Lower leg skin (tissue), 4 donors: ENCODE data around the gene NCOA1. TPM values are rescaled to one million over a fixed set of nuclear protein-coding genes. Genes with fewer than 3 reads are reported as not detected.

Experiments
- DNase-seq, 2 donors: peaks; one replicate each; pipeline ENCODE4 v3.0.0-alpha.2; 2019; ENCODE audit warnings: low spot score in 2 of 2
- H3K4me3 ChIP-seq: fragments of 200-600 bp; sonication (generic); 2 replicates; pipeline ENCODE4 v1.5.1; 2017; ENCODE audit warnings: mild to moderate bottlenecking, low read depth; ENCODE audit not compliant: poor library complexity, severe bottlenecking
- POLR2A ChIP-seq, 2 donors: fragments of 450-650 bp; IDR thresholded peaks; one replicate each; pipeline ENCODE4 v1.6.1; 2016 to 2017; ENCODE audit warnings: antibody characterized with exemption in 2 of 2, mild to moderate bottlenecking in 1 of 2, moderate library complexity in 1 of 2
- WGBS, 2 donors: methylation state at CpG; one replicate each; pipeline ENCODE4 v1.1.5; 2018; 5-methylcytosine and 5-hydroxymethylcytosine counted together
- intact Hi-C: fragments of 100-400 bp; cut with DNase I; formaldehyde crosslinking; loops from one replicate; pipeline ENCODE4 v1.15.0; 2023; ENCODE audit warnings: low total_unique reads
- total RNA-seq, 4 donors: library from RNA; depleted of rRNA; stranded (reverse); fragments of >200 nt; gene quantifications; one replicate each; pipeline ENCODE4 v1.1.0, GENCODE V29; 2016
- TF ChIP-seq, protein P1 (sequence below), 3 donors: fragments of 450-650 bp; IDR thresholded peaks; one replicate each; pipeline ENCODE4 v1.5.1; 2016; ENCODE audit warnings: antibody characterized with exemption in 3 of 3, mild to moderate bottlenecking in 3 of 3, moderate library complexity in 2 of 3

The NCOA1 gene
- total RNA-seq: 10 to 100 TPM; 37.9 to 50.1 (median 45.0) TPM

DNA sequence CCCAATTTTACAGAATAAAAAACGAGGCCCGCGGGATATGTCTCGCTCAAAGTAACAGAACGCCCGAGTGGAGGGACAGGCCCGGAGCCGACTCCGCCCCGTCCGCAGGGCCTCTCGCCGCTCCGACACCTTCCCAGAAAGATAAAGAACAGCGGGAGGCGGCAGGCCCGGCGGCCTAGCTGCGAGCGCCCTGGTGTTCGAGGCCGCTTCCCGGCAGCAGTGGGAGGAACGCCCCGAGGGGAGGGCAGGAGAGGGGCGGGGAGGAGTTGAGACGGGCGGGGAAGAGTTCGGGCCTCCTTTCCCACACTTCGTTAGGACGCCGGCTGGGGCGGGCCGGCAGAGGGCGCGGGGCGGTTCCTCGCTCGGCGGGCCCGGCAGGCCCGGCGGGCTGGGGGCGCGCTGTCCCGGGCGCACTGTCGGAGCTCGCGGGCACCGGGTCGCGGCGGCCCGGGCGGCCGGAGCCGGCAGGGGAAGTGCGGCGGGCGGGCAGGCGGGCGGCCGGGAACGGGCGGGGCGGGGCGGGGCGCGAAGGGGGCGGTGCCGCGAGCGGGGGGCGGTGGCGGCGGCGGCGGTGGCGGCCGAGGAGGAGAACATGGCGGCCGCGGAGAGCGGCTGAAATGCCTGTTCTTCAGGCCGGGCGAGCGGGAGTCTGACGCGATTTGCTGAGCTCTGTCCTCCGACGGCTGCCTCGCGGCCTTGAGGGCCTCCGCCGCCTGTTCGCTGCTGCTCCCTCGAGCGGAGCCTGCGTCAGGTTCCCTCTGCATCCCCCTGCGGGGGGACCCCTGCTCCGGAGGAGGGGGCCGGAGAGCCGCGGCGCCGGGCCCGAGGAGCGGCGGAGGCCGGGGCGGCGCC lies at the start of gene NCOA1:
Gene NCOA1, plus strand, starts transcription at position 565 of the 852 bp plus-strand sequence. CDS start 167,424 bp downstream, outside the sequence.
- peak; percentile 86 to 97 for DNase-seq
- TF ChIP-seq POLR2A (IDR thresholded peaks at IDR 0.05): no peak
- intact Hi-C loops: no loop called here
- H3K4me3 ChIP-seq: peak within 1 kb of the TSS; percentile 94
- WGBS, 2 donors: 1% methylated on average over 13 to 37 of the region's 113 CpGs

DNA sequence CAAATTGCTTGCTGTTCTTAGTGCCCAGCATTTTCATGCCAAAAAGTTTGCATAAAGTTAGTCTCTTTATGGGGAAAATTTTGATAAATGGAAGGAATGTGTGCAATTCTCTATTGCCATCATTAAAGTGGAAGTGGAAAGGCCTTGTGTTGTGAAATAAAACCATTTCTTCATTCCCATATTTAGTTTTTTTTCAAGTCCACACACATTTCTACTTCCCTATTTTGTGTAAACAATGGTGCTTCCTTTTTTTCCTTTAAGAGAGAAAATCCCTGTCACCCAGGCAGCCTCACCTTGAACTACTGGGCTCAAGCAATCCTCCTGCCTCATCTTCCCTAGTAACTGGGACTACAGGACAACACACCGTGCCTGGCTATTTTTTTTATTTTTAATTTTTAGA lies 42.3 kb upstream of the NCOA1 start:
- WGBS, 2 donors: 77 to 87% methylated on average over 1 of the region's 1 CpG
- no peak for DNase-seq
- H3K4me3 ChIP-seq: no peak overlapping the region
- intact Hi-C loops: no loop called here
- TF ChIP-seq, protein P1, sequence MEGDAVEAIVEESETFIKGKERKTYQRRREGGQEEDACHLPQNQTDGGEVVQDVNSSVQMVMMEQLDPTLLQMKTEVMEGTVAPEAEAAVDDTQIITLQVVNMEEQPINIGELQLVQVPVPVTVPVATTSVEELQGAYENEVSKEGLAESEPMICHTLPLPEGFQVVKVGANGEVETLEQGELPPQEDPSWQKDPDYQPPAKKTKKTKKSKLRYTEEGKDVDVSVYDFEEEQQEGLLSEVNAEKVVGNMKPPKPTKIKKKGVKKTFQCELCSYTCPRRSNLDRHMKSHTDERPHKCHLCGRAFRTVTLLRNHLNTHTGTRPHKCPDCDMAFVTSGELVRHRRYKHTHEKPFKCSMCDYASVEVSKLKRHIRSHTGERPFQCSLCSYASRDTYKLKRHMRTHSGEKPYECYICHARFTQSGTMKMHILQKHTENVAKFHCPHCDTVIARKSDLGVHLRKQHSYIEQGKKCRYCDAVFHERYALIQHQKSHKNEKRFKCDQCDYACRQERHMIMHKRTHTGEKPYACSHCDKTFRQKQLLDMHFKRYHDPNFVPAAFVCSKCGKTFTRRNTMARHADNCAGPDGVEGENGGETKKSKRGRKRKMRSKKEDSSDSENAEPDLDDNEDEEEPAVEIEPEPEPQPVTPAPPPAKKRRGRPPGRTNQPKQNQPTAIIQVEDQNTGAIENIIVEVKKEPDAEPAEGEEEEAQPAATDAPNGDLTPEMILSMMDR (IDR thresholded peaks at IDR 0.05): no peak
- TF ChIP-seq POLR2A (IDR thresholded peaks at IDR 0.05): no peak

DNA sequence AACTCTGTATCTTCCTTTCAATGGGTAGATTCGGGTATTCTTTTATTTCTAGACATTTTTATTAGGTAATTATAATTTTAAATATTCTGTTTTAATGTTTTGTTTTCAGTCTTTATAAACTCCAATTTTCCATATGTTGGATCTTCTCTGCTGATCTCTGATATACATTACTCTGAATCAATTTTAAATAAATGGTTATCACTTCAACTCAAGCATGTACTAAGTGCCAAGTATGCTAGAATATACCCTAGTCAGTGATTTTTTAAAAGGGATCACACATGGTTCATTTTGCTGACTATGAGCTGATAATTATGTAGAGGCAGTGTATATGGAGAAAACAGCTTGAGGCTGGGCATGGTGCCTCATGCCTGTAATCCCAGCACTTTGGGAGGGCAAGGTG lies 41.7 kb upstream of the NCOA1 start:
- WGBS, 2 donors: 76 to 79% methylated on average over 1 of the region's 1 CpG

DNA sequence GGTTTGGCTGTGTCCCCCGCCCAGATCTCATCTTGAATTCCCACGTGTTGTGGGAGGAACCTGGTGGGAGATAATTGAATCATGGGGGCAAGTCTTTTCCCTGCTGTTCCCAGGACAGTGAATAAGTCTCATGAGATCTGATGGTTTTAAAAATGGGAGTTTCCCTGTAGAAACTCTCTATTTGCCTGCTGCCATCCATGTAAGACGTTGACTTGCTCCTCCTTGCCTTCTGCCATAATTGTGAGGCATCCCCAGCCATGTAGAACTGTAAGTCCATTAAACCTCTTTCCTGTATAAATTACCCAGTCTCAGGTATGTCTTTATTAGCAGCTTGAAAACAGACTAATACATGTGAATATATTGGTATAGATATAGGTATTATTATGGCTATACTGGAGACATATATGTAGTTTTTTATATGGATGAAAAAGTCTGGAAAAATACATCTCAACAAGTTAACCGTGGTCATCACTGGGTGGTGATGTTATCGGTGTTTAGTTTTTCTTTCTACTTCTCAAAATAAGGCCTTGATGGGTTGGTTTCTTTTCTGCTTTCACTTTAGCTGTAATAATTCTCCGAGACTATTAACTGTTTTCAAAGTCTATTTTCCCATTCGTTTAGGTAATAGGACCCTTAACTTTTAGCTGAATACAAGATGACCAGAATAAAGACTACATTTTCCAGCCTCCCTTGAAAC lies 39.1 kb upstream of the NCOA1 start:
- TF ChIP-seq POLR2A (IDR thresholded peaks at IDR 0.05): no peak
- TF ChIP-seq, protein P1 (IDR thresholded peaks at IDR 0.05): no peak
- 58 to 66% methylated on average over 7 of the region's 7 CpGs for WGBS, 2 donors
- H3K4me3 ChIP-seq: no peak overlapping the region
- intact Hi-C loops: no loop called here
- no peak for DNase-seq

More for the DNA sequence above, 41.7 kb upstream of the NCOA1 start:
- TF ChIP-seq POLR2A (IDR thresholded peaks at IDR 0.05): no peak
- DNase-seq: no peak
- H3K4me3 ChIP-seq: no peak overlapping the region
- intact Hi-C loops: no loop called here

DNA sequence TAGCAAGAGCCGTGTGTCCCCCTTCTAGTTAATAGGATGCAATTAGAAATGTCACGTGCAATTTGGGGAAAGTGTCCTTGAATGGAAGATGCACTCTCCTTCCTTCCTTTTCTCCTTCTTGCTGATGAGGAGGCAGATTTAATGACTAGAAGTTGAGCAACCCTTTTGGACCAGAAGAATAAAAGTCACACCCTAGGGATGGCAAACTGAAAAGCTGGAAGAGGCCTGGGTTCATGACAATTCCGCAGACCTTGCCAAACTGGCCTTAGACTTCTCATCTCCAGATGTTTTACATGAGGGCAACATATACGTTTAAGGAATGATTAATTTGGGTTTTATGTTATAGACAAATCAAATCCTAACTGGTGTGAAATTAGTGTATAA lies 38.6 kb upstream of the NCOA1 start:
- intact Hi-C loops: no loop called here
- 50 to 57% methylated on average over 4 of the region's 4 CpGs for WGBS, 2 donors
- TF ChIP-seq POLR2A (IDR thresholded peaks at IDR 0.05): no peak
- TF ChIP-seq, protein P1 (IDR thresholded peaks at IDR 0.05): no peak
- peak in 1 of 2 donors; percentile 28 for DNase-seq
- H3K4me3 ChIP-seq: no peak overlapping the region

DNA sequence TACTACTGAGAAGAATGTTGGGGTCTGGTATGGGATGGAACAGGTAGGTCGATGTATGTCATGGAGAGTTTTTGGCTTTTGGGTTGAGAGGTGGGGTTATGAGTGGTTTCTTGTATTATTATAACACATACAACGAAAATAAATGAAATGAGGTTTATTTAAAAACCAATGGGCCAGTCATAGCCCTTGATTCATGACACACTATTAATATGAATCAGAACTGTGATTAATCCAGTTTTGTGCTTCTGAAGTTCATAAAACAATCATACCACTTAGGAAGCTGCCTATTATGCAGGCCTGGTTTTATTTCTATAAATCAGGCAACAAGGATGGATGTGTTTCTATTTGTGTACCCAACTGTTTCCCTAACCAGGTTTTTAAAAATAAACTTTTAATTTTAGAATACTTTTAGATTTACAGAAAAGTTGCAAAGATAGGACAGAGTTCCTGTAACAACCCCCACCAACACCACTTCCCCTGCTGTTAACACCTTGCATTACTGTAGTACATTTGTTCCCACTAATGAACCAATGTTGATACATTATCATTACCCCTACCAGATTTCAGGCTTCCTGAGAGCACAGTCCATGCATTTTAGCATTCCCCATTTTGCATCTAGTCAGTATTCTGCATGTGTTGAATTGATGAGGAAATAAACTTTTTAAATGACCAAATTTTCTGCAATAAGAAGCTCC lies 37.5 kb upstream of the NCOA1 start:
- no peak for DNase-seq
- H3K4me3 ChIP-seq: no peak overlapping the region
- TF ChIP-seq, protein P1 (IDR thresholded peaks at IDR 0.05): no peak
- TF ChIP-seq POLR2A (IDR thresholded peaks at IDR 0.05): no peak
- 75 to 82% methylated on average over 2 of the region's 2 CpGs for WGBS, 2 donors
- intact Hi-C loops: no loop called here
